Stimulated activated CD8-positive, alpha-beta memory T cell treated with anti-CD3 and anti-CD28 coated beads, Interleukin-7, amount 100 ng/mL, for 4 hours (primary cell): ENCODE measurements around the gene POFUT2.

Source experiments
- DNase-seq, 2 donors: peaks; one replicate each; pipeline ENCODE4 v3.0.0-alpha.2; 2020; ENCODE audit warnings: low read depth in 2 of 2

POFUT2 gene

GRCh38 chr21:45224189-45224938 is 63.3 kb downstream of the POFUT2 start:
- peak in 1 of 2 donors; percentile 11 for DNase-seq

GRCh38 chr21:45223236-45224185 is 64.2 kb downstream of the POFUT2 start:
- no peak for DNase-seq

DNA sequence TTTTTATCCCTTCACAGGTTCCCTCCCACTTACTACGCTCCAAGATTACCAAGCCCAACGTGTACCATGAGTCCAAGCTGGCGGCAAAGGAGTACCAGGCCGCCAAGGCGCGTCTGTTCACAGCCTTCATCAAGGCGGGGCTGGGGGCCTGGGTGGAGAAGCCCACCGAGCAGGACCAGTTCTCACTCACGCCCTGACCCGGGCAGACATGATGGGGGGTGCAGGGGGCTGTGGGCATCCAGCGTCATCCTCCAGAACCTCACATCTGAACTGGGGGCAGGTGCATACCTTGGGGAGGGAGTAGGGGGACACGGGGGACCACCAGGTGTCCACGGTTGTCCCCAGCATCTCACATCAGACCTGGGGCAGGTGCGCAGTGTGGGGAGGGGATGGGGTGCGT is 65.7 kb downstream of the POFUT2 start:
- DNase-seq = no peak

GRCh38 chr21:45220714-45221490 is 66.8 kb downstream of the POFUT2 start:
- DNase-seq = no peak

GRCh38 chr21:45220071-45220481 is 67.6 kb downstream of the POFUT2 start:
- no peak for DNase-seq

DNA sequence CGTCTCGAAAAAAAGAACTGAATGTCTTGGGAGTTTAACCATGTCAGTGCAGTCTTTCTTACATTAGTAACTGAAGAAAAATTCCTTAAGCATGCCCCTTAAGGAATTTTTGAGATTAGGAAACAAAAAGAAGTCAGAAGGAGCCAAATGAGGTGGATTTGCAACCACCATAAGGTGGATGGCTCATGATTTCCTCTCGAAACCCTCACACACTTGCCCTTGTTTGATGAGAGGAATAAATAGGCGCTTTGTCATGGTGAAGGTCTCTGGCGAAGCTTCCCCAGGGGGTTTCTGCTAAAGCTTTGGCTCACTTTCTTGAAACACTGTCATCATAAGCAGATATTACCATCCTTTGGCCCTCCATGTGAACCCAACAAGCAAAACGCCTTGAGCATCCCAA is 68.2 kb downstream of the POFUT2 start:
- DNase-seq = no peak

DNA sequence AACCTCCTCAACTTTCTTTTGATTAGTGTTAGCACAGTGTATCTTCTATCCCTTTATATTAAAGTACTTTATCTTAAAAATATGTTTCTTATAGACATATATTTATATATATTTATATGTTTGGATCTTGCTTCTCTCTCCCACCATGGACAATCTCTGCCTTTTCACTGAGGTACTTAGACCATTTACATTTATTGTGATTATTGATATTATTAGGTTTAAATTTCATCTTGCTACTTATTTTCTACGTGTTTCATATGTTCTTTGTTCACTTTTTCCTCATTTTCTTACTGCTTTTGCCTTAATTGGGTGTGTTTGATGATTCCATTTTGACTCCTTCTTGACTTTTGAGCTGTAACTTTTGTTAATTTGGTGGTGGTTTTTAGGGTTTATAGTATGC is 70.7 kb downstream of the POFUT2 start:
- DNase-seq = no peak

- no peak for DNase-seq
Measured at GRCh38 chr21:45215213-45215612, 72.5 kb downstream of the POFUT2 start.
